ENCODE measurements around the gene PDE11A. TPM values are rescaled to one million over a fixed set of nuclear protein-coding genes. Genes with fewer than 3 reads are reported as not detected.

The PDE11A gene
- total RNA-seq, 1 experiment from 2014 or later, result 2.6 TPM

DNA sequence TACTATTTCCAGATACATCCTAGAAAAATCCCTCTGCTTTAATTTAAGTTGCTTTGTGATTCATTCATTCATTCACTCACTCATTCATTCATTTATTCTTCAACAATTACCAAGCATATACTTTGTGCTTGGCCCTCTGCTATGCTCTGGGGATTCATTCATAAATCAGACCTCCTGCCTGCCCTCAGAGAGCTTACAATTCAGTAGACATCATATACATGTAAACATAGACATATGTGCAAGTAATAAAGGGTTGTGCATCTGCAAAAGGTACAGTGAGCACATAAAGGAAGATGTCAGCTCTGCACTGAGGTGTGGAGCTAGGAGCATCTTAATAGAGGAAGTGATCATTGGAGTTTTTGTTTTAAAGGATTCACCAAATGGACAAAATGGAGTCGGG, 490.6 kb downstream of the PDE11A start:
- DNase-seq (ENCODE audit: low spot score), result no peak

DNA sequence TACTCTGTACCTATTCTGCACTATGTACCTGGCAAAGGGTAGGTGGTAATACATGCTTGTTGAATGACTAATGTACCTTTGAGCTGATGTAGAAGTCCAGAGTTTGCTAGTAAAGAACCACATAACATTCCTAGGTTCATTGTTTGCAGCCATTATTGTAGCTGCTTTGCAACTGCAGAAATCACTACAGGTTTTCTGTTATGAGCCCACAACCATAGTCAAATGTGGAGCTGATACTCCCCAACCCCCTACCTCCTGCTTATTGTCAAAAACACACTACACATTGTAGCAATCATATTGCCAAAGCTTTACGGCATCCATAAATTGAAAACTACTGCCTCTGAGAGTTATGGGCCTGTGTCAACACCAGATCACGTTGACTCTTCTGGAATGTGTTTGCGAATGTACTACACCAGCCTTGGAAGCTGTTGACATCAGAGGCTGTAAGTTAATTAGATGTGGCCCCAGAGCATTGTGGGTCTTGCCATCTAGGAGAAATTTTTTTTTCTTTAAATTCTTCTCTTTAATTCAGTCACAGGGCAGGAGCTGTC, 493.0 kb downstream of the PDE11A start:
- in situ Hi-C loops (cut with HindIII; ENCODE audit: low sequenced_read_pairs), result no loop called here
- DNase-seq (ENCODE audit: low spot score), result no peak

More for the DNA sequence above, 490.6 kb downstream of the PDE11A start:
- in situ Hi-C loops (cut with HindIII; ENCODE audit: low sequenced_read_pairs), result no loop called here

- no peak for DNase-seq (ENCODE audit: low spot score)
- in situ Hi-C loops (cut with HindIII; ENCODE audit: low sequenced_read_pairs), result no loop called here
Observed at GRCh38 chr2:177578454-177578853, 494.1 kb downstream of the PDE11A start.

GRCh38 chr2:177577075-177577474, 495.5 kb downstream of the PDE11A start:
- DNase-seq (ENCODE audit: low spot score), result no peak
- in situ Hi-C loops (cut with HindIII; ENCODE audit: low sequenced_read_pairs), result no loop called here

DNA sequence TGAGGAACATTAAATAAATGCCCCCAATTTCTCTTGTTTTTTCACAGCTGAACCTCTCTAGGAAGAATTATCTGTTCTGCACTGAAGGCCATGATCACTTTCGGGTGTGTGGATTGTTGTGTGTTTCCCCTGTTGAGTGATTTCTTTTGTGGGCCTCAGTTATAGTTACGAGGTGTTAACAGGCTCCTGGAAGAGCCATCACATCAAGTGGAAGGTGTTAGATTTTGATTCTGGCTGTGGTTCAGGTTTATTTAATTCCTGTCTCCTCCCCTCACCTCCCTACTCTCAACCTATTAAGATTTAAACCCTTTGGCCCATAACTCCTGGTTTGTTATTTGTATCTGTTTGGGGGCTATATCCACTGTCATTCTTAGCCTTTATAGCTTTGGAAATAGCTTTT, 497.2 kb downstream of the PDE11A start:
- no peak for DNase-seq (ENCODE audit: low spot score)
- in situ Hi-C loops (cut with HindIII; ENCODE audit: low sequenced_read_pairs), result no loop called here

DNA sequence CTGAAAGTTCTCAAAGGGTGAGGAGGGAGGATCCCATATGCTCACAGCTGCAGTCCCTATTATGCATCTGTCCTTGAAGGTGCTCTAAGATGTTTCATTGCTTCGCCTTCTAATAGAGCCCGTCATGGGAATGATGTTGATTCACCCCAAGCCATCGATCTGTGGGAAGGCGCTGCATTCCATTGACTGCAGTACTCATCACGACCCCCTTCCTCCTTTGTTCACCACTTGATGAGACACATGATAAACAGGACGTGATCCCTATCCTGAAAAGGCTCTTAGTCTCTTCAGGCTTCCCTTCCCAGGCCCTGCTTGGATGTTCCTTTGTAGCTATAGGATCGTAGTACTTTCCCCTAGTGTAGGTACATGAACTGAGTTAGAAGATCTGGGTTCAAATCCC, 498.2 kb downstream of the PDE11A start:
- in situ Hi-C loops (cut with HindIII; ENCODE audit: low sequenced_read_pairs), result no loop called here
- no peak for DNase-seq (ENCODE audit: low spot score)

Other genes starting within 250 kb of the PDE11A start
- gene RBM45, start 39.7 kb upstream of the PDE11A start, total RNA-seq (2014; rRNA removed; shearing (Covaris generic)), result 19.8 and 32.2 TPM in 2 replicates
- gene OSBPL6, start 121.7 kb upstream of the PDE11A start, total RNA-seq (2014; rRNA removed; shearing (Covaris generic)), result 1.5 and 3.4 TPM in 2 replicates